GM12891 (cell line): ENCODE results near the gene AKR1C4.
"Not testable (repeated sequence)": the region's sequence is repeated elsewhere in the genome, so short reads cannot be mapped to it uniquely, and the experiment has no call there.

Experiments used
- DNase-seq: peaks from one replicate; pipeline ENCODE4 v3.0.0; 2011; ENCODE audit warnings: low spot score; ENCODE audit not compliant: insufficient read length
- FAIRE-seq: peaks from 2 replicates; lab custom pipeline; 2011; peaks lifted over from hg19 to GRCh38; lab: Jason Lieb, UNC
- PAX5 ChIP-seq: IDR thresholded peaks from 2 replicates; pipeline ENCODE4 v1.6.1; 2011; ENCODE audit warnings: low read length, moderate library complexity, mild to moderate bottlenecking; ENCODE audit not compliant: insufficient read depth, severe bottlenecking
- POLR2A ChIP-seq: IDR thresholded peaks from 2 replicates; pipeline ENCODE4 v1.6.1; 2011; ENCODE audit warnings: low read depth, low read length, control low read depth
- POLR2AphosphoS5 ChIP-seq: IDR thresholded peaks from 2 replicates; pipeline ENCODE4 v1.6.1; 2011; ENCODE audit warnings: low read depth, low read length, control low read depth
- POU2F2 ChIP-seq: IDR thresholded peaks from 2 replicates; pipeline ENCODE4 v1.6.1; 2011; ENCODE audit warnings: low read depth, mild to moderate bottlenecking, control low read depth, low read length, moderate library complexity
- SPI1 ChIP-seq: IDR thresholded peaks from 2 replicates; pipeline ENCODE4 v1.6.1; 2011; ENCODE audit warnings: low read depth, low read length, control low read depth
- TAF1 ChIP-seq: IDR thresholded peaks from 2 replicates; pipeline ENCODE4 v1.6.1; 2011; ENCODE audit warnings: low read depth, low read length, control low read depth

The AKR1C4 gene

GRCh38 chr10:5234106-5234860 is 37.6 kb downstream of the AKR1C4 start:
- FAIRE-seq, result no peak
- no peak for TF ChIP-seq SPI1
- TF ChIP-seq POLR2A, result no peak
- no peak for TF ChIP-seq POLR2AphosphoS5
- no peak for TF ChIP-seq POU2F2
- no peak for TF ChIP-seq PAX5
- no peak for TF ChIP-seq TAF1
- no peak for DNase-seq

- FAIRE-seq, DNase-seq: not testable (repeated sequence)
Measured at GRCh38 chr10:5237541-5237940, 40.9 kb downstream of the AKR1C4 start.

- FAIRE-seq (no peak), DNase-seq (no peak)
- TF ChIP-seq TAF1 (no peak), PAX5 (no peak), POLR2AphosphoS5 (no peak)
Measured at GRCh38 chr10:5242585-5242984, 45.9 kb downstream of the AKR1C4 start.

- FAIRE-seq, result no peak
- TF ChIP-seq TAF1 (no peak), POU2F2 (no peak), SPI1 (no peak), POLR2A (no peak), POLR2AphosphoS5 (no peak), PAX5 (no peak)
Measured at GRCh38 chr10:5243521-5243987, 46.9 kb downstream of the AKR1C4 start.

GRCh38 chr10:5252177-5253037 is 55.8 kb downstream of the AKR1C4 start:
- DNase-seq (no peak), FAIRE-seq (no peak)
- TF ChIP-seq PAX5 (no peak), SPI1 (no peak), TAF1 (no peak), POLR2A (no peak), POLR2AphosphoS5 (no peak), POU2F2 (no peak)

More at GRCh38 chr10:5243521-5243987, 46.9 kb downstream of the AKR1C4 start:
- DNase-seq, result no peak

- no peak for FAIRE-seq
Measured at GRCh38 chr10:5254488-5254887, 57.9 kb downstream of the AKR1C4 start.

GRCh38 chr10:5257768-5258167 is 61.1 kb downstream of the AKR1C4 start:
- not testable (repeated sequence) for FAIRE-seq, DNase-seq

More at GRCh38 chr10:5254488-5254887, 57.9 kb downstream of the AKR1C4 start:
- no peak for TF ChIP-seq PAX5
- DNase-seq, result no peak

GRCh38 chr10:5259132-5259951 is 62.7 kb downstream of the AKR1C4 start:
- TF ChIP-seq POLR2A (no peak), POU2F2 (no peak), POLR2AphosphoS5 (no peak), SPI1 (no peak), PAX5 (no peak), TAF1 (no peak)
- no peak for FAIRE-seq
- DNase-seq, result no peak

GRCh38 chr10:5259952-5260578 is 63.4 kb downstream of the AKR1C4 start:
- no peak for DNase-seq
- TF ChIP-seq TAF1 (no peak), POLR2AphosphoS5 (no peak), POLR2A (no peak), PAX5 (no peak), POU2F2 (no peak), SPI1 (no peak)
- no peak for FAIRE-seq
